GM12891 (cell line): ENCODE data around the gene IRAK1.

ENCODE experiments used
- DNase-seq: peaks from one replicate; pipeline ENCODE4 v3.0.0; 2011; ENCODE audit warnings: low spot score; ENCODE audit not compliant: insufficient read length
- FAIRE-seq: peaks from 2 replicates; lab custom pipeline; 2011; peaks lifted over from hg19 to GRCh38; lab: Jason Lieb, UNC
- PAX5 ChIP-seq: IDR thresholded peaks from 2 replicates; pipeline ENCODE4 v1.6.1; 2011; ENCODE audit warnings: low read length, moderate library complexity, mild to moderate bottlenecking; ENCODE audit not compliant: insufficient read depth, severe bottlenecking
- POLR2A ChIP-seq: IDR thresholded peaks from 2 replicates; pipeline ENCODE4 v1.6.1; 2011; ENCODE audit warnings: low read depth, low read length, control low read depth
- POLR2AphosphoS5 ChIP-seq: IDR thresholded peaks from 2 replicates; pipeline ENCODE4 v1.6.1; 2011; ENCODE audit warnings: low read depth, low read length, control low read depth
- POU2F2 ChIP-seq: IDR thresholded peaks from 2 replicates; pipeline ENCODE4 v1.6.1; 2011; ENCODE audit warnings: low read depth, mild to moderate bottlenecking, control low read depth, low read length, moderate library complexity
- SPI1 ChIP-seq: IDR thresholded peaks from 2 replicates; pipeline ENCODE4 v1.6.1; 2011; ENCODE audit warnings: low read depth, low read length, control low read depth
- TAF1 ChIP-seq: IDR thresholded peaks from 2 replicates; pipeline ENCODE4 v1.6.1; 2011; ENCODE audit warnings: low read depth, low read length, control low read depth

The IRAK1 gene

DNA sequence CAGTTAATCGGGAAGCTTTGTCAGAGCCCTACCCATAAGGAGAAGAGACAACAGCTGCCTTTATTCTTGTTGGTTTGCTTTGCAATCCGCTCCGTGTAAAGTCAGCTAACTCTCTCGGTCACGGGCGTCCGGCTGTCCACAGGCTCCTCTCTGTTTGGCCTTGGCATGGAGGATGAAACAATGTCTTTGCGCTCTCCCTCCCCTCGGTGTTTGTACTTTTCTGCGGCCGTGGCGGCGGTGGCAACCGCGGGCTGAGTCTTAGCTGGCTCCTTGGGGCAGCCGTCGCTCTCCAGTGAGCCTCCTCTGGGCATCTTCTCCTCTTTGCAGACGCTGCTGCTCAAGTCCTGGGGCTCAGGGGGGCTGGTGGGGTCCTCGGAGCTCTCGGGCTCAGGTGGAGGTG, 10.6 kb upstream of the IRAK1 start:
- FAIRE-seq, result no peak
- TF ChIP-seq PAX5, result no peak
- no peak for TF ChIP-seq TAF1
- no peak for TF ChIP-seq POU2F2
- TF ChIP-seq SPI1, result no peak
- TF ChIP-seq POLR2A, result no peak
- TF ChIP-seq POLR2AphosphoS5, result no peak

GRCh38 chrX:154029439-154029838, 9.7 kb upstream of the IRAK1 start:
- DNase-seq (no peak), FAIRE-seq (no peak)
- no peak for TF ChIP-seq POU2F2
- TF ChIP-seq POLR2A, result no peak
- no peak for TF ChIP-seq SPI1
- no peak for TF ChIP-seq TAF1
- no peak for TF ChIP-seq POLR2AphosphoS5
- no peak for TF ChIP-seq PAX5

More for the DNA sequence above, 10.6 kb upstream of the IRAK1 start:
- DNase-seq, result no peak

DNA sequence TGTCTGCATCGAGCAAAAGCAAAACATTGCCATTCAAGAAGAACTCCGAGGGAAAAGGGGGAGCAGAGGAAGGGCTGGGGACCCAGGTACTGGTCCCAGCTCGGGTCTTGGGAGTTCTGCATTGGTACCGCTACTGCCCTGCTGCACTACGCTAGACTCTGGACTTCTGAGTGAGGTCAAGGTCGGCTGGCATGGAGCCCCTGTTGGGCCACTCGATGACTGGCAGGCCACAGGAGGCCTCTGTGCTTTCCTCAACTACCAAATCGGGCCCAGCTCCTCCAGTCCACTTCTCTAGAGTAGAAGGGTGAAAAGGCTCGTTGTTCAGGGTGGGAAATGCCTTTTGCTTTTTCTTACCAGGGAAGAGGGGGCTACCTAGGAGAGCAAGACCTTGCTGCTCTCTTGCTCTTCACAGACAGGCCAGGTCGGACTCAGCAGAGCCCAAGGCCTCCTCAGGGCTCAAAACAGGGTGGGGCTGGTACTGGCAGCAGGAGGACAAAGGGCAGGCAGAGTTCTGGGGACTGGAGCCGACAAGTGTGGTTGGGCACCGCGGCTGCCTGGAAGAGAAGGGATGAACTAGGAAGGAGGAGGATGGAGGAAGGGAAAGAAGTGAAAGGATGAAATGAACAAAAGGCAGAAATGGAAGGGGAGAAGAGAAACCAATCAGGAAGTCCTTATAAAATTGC, 8.9 kb upstream of the IRAK1 start:
- TF ChIP-seq POLR2AphosphoS5, result no peak
- TF ChIP-seq SPI1, result no peak
- no peak for TF ChIP-seq PAX5
- TF ChIP-seq TAF1, result no peak
- TF ChIP-seq POLR2A, result no peak
- no peak for TF ChIP-seq POU2F2
- no peak for DNase-seq
- no peak for FAIRE-seq

GRCh38 chrX:154027986-154028385, 8.3 kb upstream of the IRAK1 start:
- DNase-seq (no peak), FAIRE-seq (no peak)

GRCh38 chrX:154027022-154027402, 7.3 kb upstream of the IRAK1 start:
- DNase-seq (no peak), FAIRE-seq (no peak)
- no peak for TF ChIP-seq TAF1
- TF ChIP-seq POU2F2, result no peak
- no peak for TF ChIP-seq PAX5
- no peak for TF ChIP-seq POLR2A
- TF ChIP-seq SPI1, result no peak
- no peak for TF ChIP-seq POLR2AphosphoS5

More at GRCh38 chrX:154027986-154028385, 8.3 kb upstream of the IRAK1 start:
- TF ChIP-seq POLR2AphosphoS5 (no peak), POLR2A (no peak), PAX5 (no peak), SPI1 (no peak), TAF1 (no peak), POU2F2 (no peak)

DNA sequence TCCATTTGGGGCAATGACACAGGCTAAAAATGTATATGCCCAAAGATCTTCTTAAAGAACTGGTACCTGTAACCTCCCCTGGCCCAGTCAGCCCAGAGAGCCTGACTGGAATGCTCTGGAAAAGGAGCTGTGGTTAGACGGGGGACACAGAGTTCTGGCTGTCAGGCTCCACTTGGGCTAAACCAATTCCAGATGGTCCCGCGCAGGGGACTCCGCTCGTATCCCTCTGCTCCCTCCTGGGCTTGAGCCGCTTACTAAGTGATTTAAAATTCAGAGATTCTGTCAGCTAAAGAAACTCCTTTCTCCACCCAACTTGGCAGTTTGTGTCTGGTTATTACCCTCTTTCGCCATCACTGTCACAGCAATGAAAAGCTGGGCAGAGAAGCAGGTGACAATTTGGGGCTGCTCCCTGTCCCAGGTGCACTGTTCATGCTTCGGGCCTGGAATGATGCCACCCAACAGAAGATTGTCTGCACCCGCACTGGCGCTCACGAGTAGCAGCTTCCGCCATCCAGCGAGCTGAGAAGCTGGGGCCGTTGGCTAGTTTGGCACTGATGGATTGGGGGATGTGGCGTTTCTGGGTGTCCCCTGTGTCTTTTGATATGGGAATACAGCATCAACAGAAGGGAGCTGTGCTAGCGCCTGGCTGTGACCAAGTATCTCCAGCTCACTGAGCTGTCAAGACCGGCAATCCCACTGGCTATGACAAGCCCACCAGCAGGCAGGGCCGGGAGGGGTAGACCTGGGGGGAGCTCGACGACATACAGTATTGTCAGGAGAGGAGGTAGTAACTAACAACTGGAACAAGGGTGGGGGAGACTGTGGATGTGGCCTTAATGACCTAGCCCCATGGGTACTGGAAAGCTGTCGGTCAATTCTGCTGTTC, 6.7 kb upstream of the IRAK1 start:
- DNase-seq (no peak), FAIRE-seq (peak; percentile 5)
- TF ChIP-seq POU2F2 (no peak), SPI1 (no peak), TAF1 (no peak), PAX5 (no peak), POLR2A (no peak), POLR2AphosphoS5 (no peak)

- TF ChIP-seq SPI1 (no peak), POU2F2 (no peak), POLR2A (no peak), POLR2AphosphoS5 (no peak), PAX5 (no peak), TAF1 (no peak)
- DNase-seq (no peak), FAIRE-seq (no peak)
Measured at GRCh38 chrX:154025230-154025629, 5.5 kb upstream of the IRAK1 start.

GRCh38 chrX:154024271-154024670, 4.6 kb upstream of the IRAK1 start:
- DNase-seq, result no peak
- no peak for TF ChIP-seq PAX5
- no peak for TF ChIP-seq POLR2AphosphoS5
- TF ChIP-seq POU2F2, result no peak
- no peak for TF ChIP-seq TAF1
- no peak for TF ChIP-seq POLR2A
- no peak for TF ChIP-seq SPI1
- FAIRE-seq, result no peak
